IMR-90 (cell line): ENCODE measurements around the gene GRIA4.

Source experiments
- BHLHE40 ChIP-seq: fragments of 150-350 bp; IDR thresholded peaks from 2 replicates; pipeline ENCODE4 v1.6.1; 2016; ENCODE audit warnings: mild to moderate bottlenecking, low read depth, low read length
- CEBPB ChIP-seq: IDR thresholded peaks from 2 replicates; pipeline ENCODE4 v1.6.1; 2012; ENCODE audit warnings: low read depth, low read length, improper control_type of control experiment
- CHD1 ChIP-seq: IDR thresholded peaks from 2 replicates; pipeline ENCODE4 v1.6.1; 2012; ENCODE audit warnings: low read depth, low read length, improper control_type of control experiment
- CTCF ChIP-seq: conservative IDR thresholded peaks from 2 replicates; pipeline ENCODE4 v1.5.1; 2012; ENCODE audit warnings: mild to moderate bottlenecking, low read depth, low read length, improper control_type of control experiment
- ELK1 ChIP-seq: fragments of 150-350 bp; IDR thresholded peaks from 2 replicates; pipeline ENCODE4 v1.6.1; 2016; ENCODE audit warnings: low read depth, mild to moderate bottlenecking, low read length, moderate library complexity, borderline replicate concordance
- FOS ChIP-seq: fragments of 150-350 bp; IDR thresholded peaks from 2 replicates; pipeline ENCODE4 v1.6.1; 2016; ENCODE audit warnings: low read depth, low read length
- MAZ ChIP-seq: IDR thresholded peaks from 2 replicates; pipeline ENCODE4 v1.6.1; 2012; ENCODE audit warnings: low read depth, mild to moderate bottlenecking, low read length, improper control_type of control experiment, moderate library complexity, borderline replicate concordance
- POLR2A ChIP-seq: IDR thresholded peaks from 2 replicates; pipeline ENCODE4 v1.6.1; 2012; ENCODE audit warnings: mild to moderate bottlenecking, low read depth, low read length
- RCOR1 ChIP-seq: IDR thresholded peaks from 2 replicates; pipeline ENCODE4 v1.6.1; 2012; ENCODE audit warnings: mild to moderate bottlenecking, low read length, improper control_type of control experiment; ENCODE audit not compliant: insufficient replicate concordance
- RFX5 ChIP-seq: IDR thresholded peaks from 2 replicates; pipeline ENCODE4 v1.8.0; 2012; ENCODE audit warnings: low read depth, mild to moderate bottlenecking, low read length, moderate library complexity
- SMC3 ChIP-seq: fragments of 150-350 bp; IDR thresholded peaks from 2 replicates; pipeline ENCODE4 v1.6.1; 2016; ENCODE audit warnings: low read depth, mild to moderate bottlenecking, antibody characterized with exemption, low read length, moderate library complexity
- USF2 ChIP-seq: fragments of 150-350 bp; IDR thresholded peaks from 2 replicates; pipeline ENCODE4 v1.6.1; 2017; ENCODE audit warnings: mild to moderate bottlenecking, antibody characterized with exemption, low read length, low read depth

- TF ChIP-seq CTCF = no peak
- no peak for TF ChIP-seq RCOR1
- no peak for TF ChIP-seq BHLHE40
- no peak for TF ChIP-seq POLR2A
- no peak for TF ChIP-seq CHD1
- TF ChIP-seq CEBPB = no peak
- no peak for TF ChIP-seq USF2
- no peak for TF ChIP-seq ELK1
- TF ChIP-seq FOS = no peak
- TF ChIP-seq MAZ = no peak
- no peak for TF ChIP-seq RFX5
- TF ChIP-seq SMC3 = no peak
Measured at GRCh38 chr11:106014620-106015019, 404.7 kb downstream of the GRIA4 start.
